ENCODE measurements around the gene TTLL7.
A peak's percentile ranks its signal among the peaks of the same experiment; 100 is the strongest.

The TTLL7 gene

GRCh38 chr1:83864991-83865390, 133.9 kb downstream of the TTLL7 start:
- DNase-seq (ENCODE audit: low read depth) = no peak

DNA sequence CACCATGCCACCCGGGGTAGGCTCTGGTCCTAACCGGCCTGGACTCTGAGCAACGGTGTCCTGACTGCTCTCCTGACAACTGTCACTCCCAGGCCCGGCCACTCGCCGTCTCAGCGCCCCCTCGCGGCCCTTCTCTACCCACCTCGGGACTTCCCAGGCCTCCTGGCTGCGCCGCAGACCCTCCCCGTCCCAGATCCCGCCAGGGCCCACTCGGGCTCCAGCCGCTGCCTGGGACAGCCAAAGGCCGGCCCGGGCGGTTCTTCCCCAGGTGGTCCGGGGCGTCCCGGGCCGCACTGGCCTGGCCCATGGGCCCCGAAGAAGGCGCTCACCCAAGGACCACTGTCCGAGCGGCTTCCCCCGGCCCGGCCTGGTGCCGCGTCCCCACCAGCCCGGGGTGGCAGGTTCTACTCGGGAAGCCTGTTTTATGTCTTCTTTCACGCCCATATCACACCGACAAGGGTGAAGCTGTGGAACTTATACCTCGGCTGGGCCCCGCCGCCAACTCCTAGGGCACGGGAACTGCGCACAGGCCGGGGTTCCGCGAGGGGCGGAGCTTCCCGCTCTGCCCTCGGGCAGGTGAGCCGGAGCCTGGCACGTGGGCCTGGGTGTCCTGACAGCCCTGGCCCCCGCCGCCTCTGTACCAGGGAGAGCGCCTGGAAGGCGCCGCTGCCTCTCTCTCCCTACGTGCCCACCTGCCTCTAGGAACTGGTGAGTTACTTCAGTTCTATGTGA, 138.3 kb downstream of the TTLL7 start:
- DNase-seq (ENCODE audit: low read depth) = peak; percentile 21

- DNase-seq (ENCODE audit: low read depth) = no peak
Measured at GRCh38 chr1:83857716-83858115, 141.2 kb downstream of the TTLL7 start.

DNA sequence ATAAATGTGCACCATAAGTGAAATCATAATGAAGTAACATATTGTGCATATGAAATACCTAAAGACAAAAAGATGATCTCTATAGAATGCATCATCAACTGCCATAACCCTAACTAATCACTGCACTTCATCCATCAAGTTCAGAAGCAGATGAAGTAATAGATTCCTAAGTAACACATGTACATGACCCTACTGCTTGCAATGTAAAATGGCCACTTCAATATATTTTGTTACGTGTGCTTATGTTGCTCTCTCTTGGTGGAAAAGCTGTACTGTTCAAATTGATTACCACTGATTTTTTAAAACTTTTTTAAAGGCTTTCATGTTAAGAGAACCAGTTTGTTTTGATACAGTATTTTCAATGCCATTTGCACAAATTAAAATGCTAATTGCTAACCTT, 141.8 kb downstream of the TTLL7 start:
- DNase-seq (ENCODE audit: low read depth) = no peak

GRCh38 chr1:83856381-83856780, 142.6 kb downstream of the TTLL7 start:
- DNase-seq (ENCODE audit: low read depth) = no peak

- DNase-seq (ENCODE audit: low read depth) = no peak
Measured at GRCh38 chr1:83854456-83854855, 144.5 kb downstream of the TTLL7 start.

DNA sequence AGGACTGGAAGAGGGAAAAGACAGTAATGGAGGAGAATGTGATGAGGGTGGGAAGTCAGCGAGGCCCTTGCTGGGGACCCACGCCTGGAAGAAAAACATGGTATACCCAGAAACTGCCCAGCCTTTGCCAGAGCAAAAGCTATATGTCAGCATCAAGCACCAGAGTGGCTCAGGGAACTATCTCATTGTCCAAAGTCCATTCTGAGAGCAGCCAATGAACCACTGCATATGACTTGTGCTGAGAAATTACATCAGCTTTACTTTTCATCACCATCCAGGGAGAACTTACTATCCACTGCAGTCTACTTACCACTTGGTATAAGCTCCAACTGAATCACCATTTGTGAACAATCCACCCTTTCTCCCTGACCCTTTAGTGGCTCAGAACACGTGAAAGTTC, 148.1 kb downstream of the TTLL7 start:
- DNase-seq (ENCODE audit: low read depth) = no peak

- no peak for DNase-seq (ENCODE audit: low read depth)
Measured at GRCh38 chr1:83849191-83850061, 149.5 kb downstream of the TTLL7 start.

GRCh38 chr1:83846138-83846537, 152.8 kb downstream of the TTLL7 start:
- no peak for DNase-seq (ENCODE audit: low read depth)

- no peak for DNase-seq (ENCODE audit: low read depth)
Measured at GRCh38 chr1:83845437-83846071, 153.4 kb downstream of the TTLL7 start.

- no peak for DNase-seq (ENCODE audit: low read depth)
Measured at GRCh38 chr1:83844546-83844945, 154.4 kb downstream of the TTLL7 start.

DNA sequence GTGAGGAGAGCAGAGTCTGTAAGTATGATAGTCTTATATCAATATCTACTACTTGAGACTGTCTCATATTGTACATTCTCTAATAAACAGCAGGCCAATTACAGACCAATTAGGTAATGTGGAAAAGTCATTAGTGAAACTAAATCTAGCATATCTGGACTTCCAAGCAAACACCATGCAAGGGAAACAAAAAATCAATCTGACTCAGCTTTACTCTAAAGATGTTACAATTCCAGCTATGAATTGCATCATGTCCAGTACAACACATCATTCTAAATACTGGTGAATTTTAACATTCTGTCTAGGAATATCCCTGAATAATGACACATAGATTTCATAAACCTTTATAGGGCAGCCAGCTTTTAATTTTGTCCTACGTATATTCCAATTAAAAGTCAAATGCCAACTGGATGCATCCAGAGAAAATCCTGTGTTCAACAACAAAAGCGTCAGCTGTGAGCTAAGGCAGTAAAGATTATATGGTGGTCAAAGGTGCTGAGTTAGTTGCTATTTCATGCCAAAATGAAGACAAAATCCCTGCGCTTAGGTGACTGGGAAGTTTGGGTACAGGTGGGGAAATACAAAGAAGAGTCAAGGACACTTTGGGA, 159.3 kb downstream of the TTLL7 start:
- no peak for DNase-seq (ENCODE audit: low read depth)

GRCh38 chr1:83838573-83838972, 160.4 kb downstream of the TTLL7 start:
- DNase-seq (ENCODE audit: low read depth) = no peak

- DNase-seq (ENCODE audit: low read depth) = no peak
Measured at GRCh38 chr1:83836543-83836942, 162.4 kb downstream of the TTLL7 start.

DNA sequence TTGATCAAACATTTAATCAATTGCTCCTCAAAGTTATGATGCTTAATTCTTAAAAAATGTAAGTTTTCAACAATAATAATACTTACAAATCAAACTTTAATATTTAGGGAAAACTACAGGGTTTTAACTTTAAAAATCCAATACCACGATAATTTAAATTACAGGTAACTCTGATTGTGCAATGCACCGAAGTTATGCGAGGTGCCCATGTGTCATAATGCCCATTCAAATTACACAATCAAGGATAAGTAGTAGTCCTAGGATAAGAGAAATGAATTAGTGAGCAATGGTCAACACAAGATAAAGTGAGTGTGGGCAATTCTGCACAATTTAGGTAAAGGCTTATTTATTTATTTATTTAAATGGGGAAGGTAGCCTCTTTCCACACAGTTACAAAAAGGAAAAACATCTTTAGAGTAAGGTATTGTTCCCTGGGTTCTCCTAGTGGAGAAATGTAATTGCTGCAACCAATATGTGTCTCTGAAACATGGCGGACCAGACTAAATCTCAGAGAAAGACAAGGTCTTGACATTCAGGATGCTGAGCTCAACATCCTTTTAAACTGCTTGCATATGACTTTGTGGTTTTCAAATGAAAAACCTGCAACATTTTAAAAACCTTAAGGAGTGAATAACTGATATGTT, 164.2 kb downstream of the TTLL7 start:
- DNase-seq (ENCODE audit: low read depth) = no peak

- no peak for DNase-seq (ENCODE audit: low read depth)
Measured at GRCh38 chr1:83832194-83832593, 166.7 kb downstream of the TTLL7 start.

GRCh38 chr1:83829106-83829505, 169.8 kb downstream of the TTLL7 start:
- no peak for DNase-seq (ENCODE audit: low read depth)

GRCh38 chr1:83828456-83828855, 170.5 kb downstream of the TTLL7 start:
- no peak for DNase-seq (ENCODE audit: low read depth)

- DNase-seq (ENCODE audit: low read depth) = no peak
Measured at GRCh38 chr1:83827741-83828140, 171.2 kb downstream of the TTLL7 start.

GRCh38 chr1:83822208-83822607, 176.7 kb downstream of the TTLL7 start:
- DNase-seq (ENCODE audit: low read depth) = no peak

- DNase-seq (ENCODE audit: low read depth) = no peak
Measured at GRCh38 chr1:83819436-83819835, 179.5 kb downstream of the TTLL7 start.

DNA sequence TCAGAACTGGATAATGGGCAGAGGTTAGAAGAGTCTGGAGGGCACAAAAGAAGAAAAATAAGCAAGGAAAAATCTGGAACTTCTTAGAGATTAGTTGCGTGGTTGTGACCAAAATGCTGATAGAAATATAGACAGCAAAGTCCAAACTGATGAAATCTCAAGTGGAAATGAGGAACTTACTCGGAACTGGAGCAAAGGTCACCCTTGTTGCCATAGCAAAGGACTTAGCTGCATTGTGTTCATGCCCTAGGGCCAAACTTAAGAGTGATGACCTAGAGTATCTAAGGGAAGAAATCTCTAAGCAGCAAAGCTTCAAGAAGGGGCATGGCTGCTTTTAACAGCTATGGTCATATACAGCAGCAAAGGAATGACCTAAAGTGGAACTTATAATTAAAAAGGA, 180.0 kb downstream of the TTLL7 start:
- no peak for DNase-seq (ENCODE audit: low read depth)
